HCT116 (cell line): ENCODE data around the gene VTI1B.

Experiments
- ELF1 ChIP-seq: IDR thresholded peaks from 2 replicates; pipeline ENCODE4 v1.6.1; 2012; ENCODE audit warnings: low read depth, borderline replicate concordance
- EZH2 ChIP-seq: fragments of 200-600 bp; sonication (generic); IDR thresholded peaks from 2 replicates; pipeline ENCODE4 v1.6.1; 2017; ENCODE audit warnings: antibody characterized with exemption, mixed run types
- EZH2phosphoT487 ChIP-seq: fragments of 200-600 bp; IDR thresholded peaks from 2 replicates; pipeline ENCODE4 v1.6.1; 2018; ENCODE audit warnings: antibody characterized with exemption, borderline replicate concordance
- JUND ChIP-seq: IDR thresholded peaks from 2 replicates; pipeline ENCODE4 v1.6.1; 2012
- POLR2A ChIP-seq: IDR thresholded peaks from 2 replicates; pipeline ENCODE4 v1.7.0; 2011; ENCODE audit warnings: borderline replicate concordance; ENCODE audit not compliant: insufficient read depth, insufficient read length; ENCODE audit errors: extremely low read depth
- POLR2AphosphoS5 ChIP-seq: IDR thresholded peaks from 2 replicates; pipeline ENCODE4 v1.6.1; 2011; ENCODE audit warnings: mild to moderate bottlenecking, low read depth, low read length, moderate library complexity
- RAD21 ChIP-seq: IDR thresholded peaks from 2 replicates; pipeline ENCODE4 v1.6.1; 2012; ENCODE audit warnings: low read depth, mild to moderate bottlenecking
- SP1 ChIP-seq: IDR thresholded peaks from 2 replicates; pipeline ENCODE4 v1.6.1; 2012; ENCODE audit warnings: low read depth
- ZNF274 ChIP-seq: fragments of 200-500 bp; sonication (Bioruptor generic); IDR thresholded peaks from 2 replicates; pipeline ENCODE4 v1.6.1; 2014; ENCODE audit warnings: mild to moderate bottlenecking, low read depth, low read length, inconsistent platforms
- TF ChIP-seq, protein P1 (sequence below): IDR thresholded peaks from 2 replicates; pipeline ENCODE4 v1.6.1; 2012
- TF ChIP-seq, protein P2 (sequence below), 3 experiments: fragments of 200-600 bp in 1 of 3; sonication (generic) in 1 of 3; IDR thresholded peaks in 2 of 3; conservative IDR thresholded peaks in 1 of 3; 2 replicates each; pipeline ENCODE4 v1.5.1; 2012 to 2017; ENCODE audit warnings: low read depth in 2 of 3, low read length in 2 of 3, antibody characterized with exemption in 1 of 3, borderline replicate concordance in 1 of 3, control low read depth in 1 of 3, mild to moderate bottlenecking in 1 of 3, mixed read lengths in 1 of 3, mixed run types in 1 of 3, moderate library complexity in 1 of 3; ENCODE audit not compliant: insufficient read depth in 1 of 3
- TF ChIP-seq, protein P3 (sequence below): IDR thresholded peaks from 2 replicates; pipeline ENCODE4 v1.6.1; 2012
- TF ChIP-seq, protein P4 (sequence below): IDR thresholded peaks from 2 replicates; pipeline ENCODE4 v1.6.1; 2012; ENCODE audit warnings: low read depth

DNA sequence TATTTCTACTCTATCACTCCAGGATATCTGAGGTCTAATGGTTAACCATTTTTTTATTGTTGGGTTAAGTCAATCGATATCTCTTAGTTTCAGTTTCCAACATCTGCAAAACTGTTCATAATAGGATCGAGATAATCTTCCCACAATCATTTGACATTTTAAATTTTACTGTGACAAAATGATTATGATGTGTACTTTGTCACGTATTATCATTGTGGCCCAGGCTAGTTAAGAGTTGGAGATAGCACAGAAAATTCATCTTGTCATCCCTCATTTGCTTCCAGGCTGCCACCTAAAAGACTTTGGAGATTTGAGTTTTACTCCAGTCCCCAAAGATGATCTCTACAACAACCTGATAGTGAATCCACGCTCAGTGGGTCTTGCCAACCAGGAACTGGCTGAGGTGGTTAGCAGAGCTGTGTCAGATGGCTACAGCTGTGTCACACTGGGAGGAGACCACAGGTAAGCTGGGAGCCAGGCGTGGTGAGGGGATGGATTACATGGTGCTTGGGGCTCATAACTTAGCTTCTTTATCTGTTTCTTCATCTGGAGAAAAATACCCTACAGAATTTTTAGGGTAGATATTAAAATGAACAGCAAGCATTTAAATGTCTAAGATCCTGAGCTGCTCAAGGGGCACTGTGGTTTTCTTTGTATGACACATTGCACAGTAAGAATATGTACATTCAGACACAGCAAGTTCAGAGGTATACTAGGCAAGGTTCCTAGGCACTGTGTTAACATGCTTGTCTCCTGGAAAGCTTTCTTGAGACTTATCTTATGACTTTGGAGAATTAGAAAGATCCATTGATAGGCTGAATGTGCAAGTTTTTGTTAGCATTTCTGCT, 32.3 kb downstream of the VTI1B start:
- TF ChIP-seq, protein P1, sequence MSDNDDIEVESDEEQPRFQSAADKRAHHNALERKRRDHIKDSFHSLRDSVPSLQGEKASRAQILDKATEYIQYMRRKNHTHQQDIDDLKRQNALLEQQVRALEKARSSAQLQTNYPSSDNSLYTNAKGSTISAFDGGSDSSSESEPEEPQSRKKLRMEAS, result no peak
- no peak for TF ChIP-seq POLR2A
- TF ChIP-seq, protein P2, sequence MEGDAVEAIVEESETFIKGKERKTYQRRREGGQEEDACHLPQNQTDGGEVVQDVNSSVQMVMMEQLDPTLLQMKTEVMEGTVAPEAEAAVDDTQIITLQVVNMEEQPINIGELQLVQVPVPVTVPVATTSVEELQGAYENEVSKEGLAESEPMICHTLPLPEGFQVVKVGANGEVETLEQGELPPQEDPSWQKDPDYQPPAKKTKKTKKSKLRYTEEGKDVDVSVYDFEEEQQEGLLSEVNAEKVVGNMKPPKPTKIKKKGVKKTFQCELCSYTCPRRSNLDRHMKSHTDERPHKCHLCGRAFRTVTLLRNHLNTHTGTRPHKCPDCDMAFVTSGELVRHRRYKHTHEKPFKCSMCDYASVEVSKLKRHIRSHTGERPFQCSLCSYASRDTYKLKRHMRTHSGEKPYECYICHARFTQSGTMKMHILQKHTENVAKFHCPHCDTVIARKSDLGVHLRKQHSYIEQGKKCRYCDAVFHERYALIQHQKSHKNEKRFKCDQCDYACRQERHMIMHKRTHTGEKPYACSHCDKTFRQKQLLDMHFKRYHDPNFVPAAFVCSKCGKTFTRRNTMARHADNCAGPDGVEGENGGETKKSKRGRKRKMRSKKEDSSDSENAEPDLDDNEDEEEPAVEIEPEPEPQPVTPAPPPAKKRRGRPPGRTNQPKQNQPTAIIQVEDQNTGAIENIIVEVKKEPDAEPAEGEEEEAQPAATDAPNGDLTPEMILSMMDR (IDR thresholded peaks at IDR 0.05 in 2 of 3, conservative IDR thresholded peaks at IDR 0.05 in 1 of 3; ENCODE audit: borderline replicate concordance in 1 of 3, insufficient read depth in 1 of 3, low read depth in 2 of 3, low read length in 2 of 3), result no peak
- TF ChIP-seq POLR2AphosphoS5, result no peak
- TF ChIP-seq RAD21, result no peak
- TF ChIP-seq ELF1, result no peak
- TF ChIP-seq, protein P3, sequence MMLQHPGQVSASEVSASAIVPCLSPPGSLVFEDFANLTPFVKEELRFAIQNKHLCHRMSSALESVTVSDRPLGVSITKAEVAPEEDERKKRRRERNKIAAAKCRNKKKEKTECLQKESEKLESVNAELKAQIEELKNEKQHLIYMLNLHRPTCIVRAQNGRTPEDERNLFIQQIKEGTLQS, result no peak
- no peak for TF ChIP-seq ZNF274
- TF ChIP-seq, protein P4, sequence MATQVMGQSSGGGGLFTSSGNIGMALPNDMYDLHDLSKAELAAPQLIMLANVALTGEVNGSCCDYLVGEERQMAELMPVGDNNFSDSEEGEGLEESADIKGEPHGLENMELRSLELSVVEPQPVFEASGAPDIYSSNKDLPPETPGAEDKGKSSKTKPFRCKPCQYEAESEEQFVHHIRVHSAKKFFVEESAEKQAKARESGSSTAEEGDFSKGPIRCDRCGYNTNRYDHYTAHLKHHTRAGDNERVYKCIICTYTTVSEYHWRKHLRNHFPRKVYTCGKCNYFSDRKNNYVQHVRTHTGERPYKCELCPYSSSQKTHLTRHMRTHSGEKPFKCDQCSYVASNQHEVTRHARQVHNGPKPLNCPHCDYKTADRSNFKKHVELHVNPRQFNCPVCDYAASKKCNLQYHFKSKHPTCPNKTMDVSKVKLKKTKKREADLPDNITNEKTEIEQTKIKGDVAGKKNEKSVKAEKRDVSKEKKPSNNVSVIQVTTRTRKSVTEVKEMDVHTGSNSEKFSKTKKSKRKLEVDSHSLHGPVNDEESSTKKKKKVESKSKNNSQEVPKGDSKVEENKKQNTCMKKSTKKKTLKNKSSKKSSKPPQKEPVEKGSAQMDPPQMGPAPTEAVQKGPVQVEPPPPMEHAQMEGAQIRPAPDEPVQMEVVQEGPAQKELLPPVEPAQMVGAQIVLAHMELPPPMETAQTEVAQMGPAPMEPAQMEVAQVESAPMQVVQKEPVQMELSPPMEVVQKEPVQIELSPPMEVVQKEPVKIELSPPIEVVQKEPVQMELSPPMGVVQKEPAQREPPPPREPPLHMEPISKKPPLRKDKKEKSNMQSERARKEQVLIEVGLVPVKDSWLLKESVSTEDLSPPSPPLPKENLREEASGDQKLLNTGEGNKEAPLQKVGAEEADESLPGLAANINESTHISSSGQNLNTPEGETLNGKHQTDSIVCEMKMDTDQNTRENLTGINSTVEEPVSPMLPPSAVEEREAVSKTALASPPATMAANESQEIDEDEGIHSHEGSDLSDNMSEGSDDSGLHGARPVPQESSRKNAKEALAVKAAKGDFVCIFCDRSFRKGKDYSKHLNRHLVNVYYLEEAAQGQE, result no peak
- no peak for TF ChIP-seq JUND
- no peak for TF ChIP-seq EZH2
- no peak for TF ChIP-seq SP1
- no peak for TF ChIP-seq EZH2phosphoT487
